Psoas muscle (tissue), 8 donors: ENCODE data around the gene HOXA13. TPM values are rescaled to one million over a fixed set of nuclear protein-coding genes. Genes with fewer than 3 reads are reported as not detected.

Experiments
- ATAC-seq, 4 donors: fragments of 200-7000 bp; cut with Tn5 transposase; one replicate each; pipeline ENCODE4 v1.9.1; 2020; ENCODE audit warnings: moderate library complexity in 3 of 4, mild to moderate bottlenecking in 2 of 4
- DNase-seq, 2 donors: peaks; one replicate each; pipeline ENCODE4 v3.0.0-alpha.2; 2020
- H3K27ac ChIP-seq: fragments of 200-600 bp; one replicate; pipeline ENCODE4 v1.8.0; 2022
- H3K27me3 ChIP-seq, 3 donors: fragments of 200-600 bp in 1 of 3; one replicate each; pipeline versions ENCODE4 v1.6.1 to v1.8.0; 2013 to 2022; ENCODE audit warnings: low read length in 2 of 3, mild to moderate bottlenecking in 2 of 3, moderate library complexity in 1 of 3; ENCODE audit not compliant: insufficient read depth in 3 of 3
- H3K36me3 ChIP-seq, 2 donors: fragments of 200-600 bp in 1 of 2; one replicate each; pipeline versions ENCODE4 v1.6.1 to v1.8.0; 2013 to 2022; ENCODE audit warnings: low read depth in 1 of 2, mild to moderate bottlenecking in 1 of 2, moderate library complexity in 1 of 2; ENCODE audit not compliant: insufficient read depth in 1 of 2
- H3K4me1 ChIP-seq: fragments of 200-600 bp; one replicate; pipeline ENCODE4 v1.8.0; 2022
- H3K4me3 ChIP-seq: fragments of 200-600 bp; one replicate; pipeline ENCODE4 v1.8.0; 2022; ENCODE audit warnings: mild to moderate bottlenecking
- H3K9me3 ChIP-seq: fragments of 200-600 bp; one replicate; pipeline ENCODE4 v1.8.0; 2022
- WGBS, 3 donors: extraction: QIAGEN DNeasy Blood & Tissue Kit; methylation state at CpG; one replicate each; pipeline versions ENCODE4 v1.1.6 to v1.1.7; 2013; 5-methylcytosine and 5-hydroxymethylcytosine counted together
- intact Hi-C, 2 donors: fragments of 100-400 bp; cut with DNase I; formaldehyde crosslinking; loops; one replicate each; pipeline versions ENCODE4 v1.11.0 to v1.14.2; 2022
- polyA plus RNA-seq, 3 donors: library from polyadenylated mRNA; stranded (reverse); fragments of 200-250 nt; gene quantifications; one replicate each; pipeline ENCODE4 v1.2.3, GENCODE V29; 2013
- total RNA-seq, 4 donors: library from RNA; stranded (reverse); fragmentation: NEBNext Ultra II Directional in 2 of 4; extraction: Animal tissue kit (Norgen Biotek cat#: 25700) in 2 of 4; gene quantifications; one replicate each; pipeline versions ENCODE4 v1.2.1 to v1.2.4, GENCODE V29; 2021 to 2023
- TF ChIP-seq, protein P1 (sequence below): fragments of 200-600 bp; IDR thresholded peaks from one replicate; pipeline ENCODE4 v1.8.0; 2022; ENCODE audit warnings: antibody characterized with exemption
- donor health status: healthy with polysubstance abuse.
- donor health status: DM: no; HTN: no; CAD: no; lungs with moderate emphysema.
- donor health status: Bipolar disorder and iron deficiency.
- donor health status: healthy.
- donor health status: DM: yes; HTN: yes; CAD: no.
- donor health status: DM: no; HTN: no; CAD: no.
- donor health status: DM: no; HTN: no; CAD: no.
- donor health status: DM: yes; HTN: yes; CAD: no.

HOXA13 gene
- total and polyA plus RNA-seq, 7 donors: 0.01 to 0.08 (median 0.06) TPM; not detected in 4

DNA sequence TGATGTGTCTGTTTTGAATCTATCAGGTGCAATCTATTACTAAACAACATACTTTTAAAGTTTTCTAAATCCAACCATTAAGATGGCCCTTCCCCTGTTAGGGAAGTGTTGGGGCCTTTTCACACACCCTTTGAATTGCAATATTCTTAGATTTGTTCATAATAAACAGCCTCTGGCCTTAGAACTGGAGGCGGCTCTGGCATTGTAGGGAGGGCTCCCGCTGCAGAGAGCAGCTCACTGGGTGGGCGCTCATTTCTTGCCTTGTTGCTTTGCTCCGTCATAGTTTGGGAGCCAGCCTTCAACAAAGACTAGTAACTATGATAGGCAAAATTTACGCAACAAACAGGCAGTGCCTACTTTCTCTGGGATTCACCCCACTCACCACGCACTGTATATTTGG lies 21.5 kb downstream of the HOXA13 start:
- intact Hi-C loops: no loop called here
- peak overlapping the region; percentile 92 for H3K27ac ChIP-seq
- H3K4me3 ChIP-seq: peak overlapping the region; percentile 79
- peaks cover 27% of the 10 kb centered on the region for H3K4me1 ChIP-seq
- 47 to 72% (median 66%) methylated on average over 6 of the region's 6 CpGs for WGBS, 3 donors
- no peaks in the 10 kb centered on the region for H3K36me3 ChIP-seq
- ATAC-seq (peak in 2 of 4 donors; percentile 19 to 37), DNase-seq (peak in 1 of 2 donors; percentile 54)
- TF ChIP-seq, protein P1, sequence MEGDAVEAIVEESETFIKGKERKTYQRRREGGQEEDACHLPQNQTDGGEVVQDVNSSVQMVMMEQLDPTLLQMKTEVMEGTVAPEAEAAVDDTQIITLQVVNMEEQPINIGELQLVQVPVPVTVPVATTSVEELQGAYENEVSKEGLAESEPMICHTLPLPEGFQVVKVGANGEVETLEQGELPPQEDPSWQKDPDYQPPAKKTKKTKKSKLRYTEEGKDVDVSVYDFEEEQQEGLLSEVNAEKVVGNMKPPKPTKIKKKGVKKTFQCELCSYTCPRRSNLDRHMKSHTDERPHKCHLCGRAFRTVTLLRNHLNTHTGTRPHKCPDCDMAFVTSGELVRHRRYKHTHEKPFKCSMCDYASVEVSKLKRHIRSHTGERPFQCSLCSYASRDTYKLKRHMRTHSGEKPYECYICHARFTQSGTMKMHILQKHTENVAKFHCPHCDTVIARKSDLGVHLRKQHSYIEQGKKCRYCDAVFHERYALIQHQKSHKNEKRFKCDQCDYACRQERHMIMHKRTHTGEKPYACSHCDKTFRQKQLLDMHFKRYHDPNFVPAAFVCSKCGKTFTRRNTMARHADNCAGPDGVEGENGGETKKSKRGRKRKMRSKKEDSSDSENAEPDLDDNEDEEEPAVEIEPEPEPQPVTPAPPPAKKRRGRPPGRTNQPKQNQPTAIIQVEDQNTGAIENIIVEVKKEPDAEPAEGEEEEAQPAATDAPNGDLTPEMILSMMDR: no peak
- peaks cover 0 to 22% (median 2%) of the 10 kb centered on the region in 3 donors for H3K27me3 ChIP-seq
- no peaks in the 10 kb centered on the region for H3K9me3 ChIP-seq

DNA sequence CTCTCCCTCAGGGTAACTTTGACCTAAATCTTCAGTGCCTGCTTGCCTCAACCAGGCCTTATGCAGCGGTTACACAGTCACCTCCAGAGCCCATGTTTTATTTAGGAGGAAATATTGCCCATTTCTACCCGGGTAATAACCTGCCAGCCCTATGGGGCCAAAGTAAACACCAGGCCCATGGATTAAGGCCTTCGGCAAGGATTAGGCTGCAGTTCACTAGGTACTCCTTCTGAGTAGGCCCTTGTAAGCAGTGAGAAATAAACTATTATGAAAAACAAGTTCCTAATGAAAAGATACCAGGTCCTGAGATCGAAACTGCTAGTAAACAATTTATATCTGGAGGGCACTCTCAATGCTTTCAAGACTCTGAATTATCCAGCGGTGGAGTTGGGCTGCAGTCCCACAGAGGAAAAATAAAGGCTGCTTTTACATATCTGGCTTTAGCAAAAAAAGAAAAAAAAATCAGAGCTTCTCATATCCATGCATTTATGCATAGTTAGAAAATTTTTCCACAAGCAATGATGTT lies 22.0 kb downstream of the HOXA13 start:
- Histone ChIP-seq H3K27me3 (peaks cover 0 to 17% (median 0%) of the 10 kb centered on the region in 3 donors), H3K4me3 (peak overlapping the region; percentile 79), H3K27ac (peak overlapping the region; percentile 92), H3K36me3 (no peaks in the 10 kb centered on the region), H3K4me1 (peaks cover 23% of the 10 kb centered on the region), H3K9me3 (no peaks in the 10 kb centered on the region)
- no peak for ATAC-seq
- intact Hi-C loops: no loop called here
- no peak for DNase-seq
- 43 to 52% (median 52%) methylated on average over 5 of the region's 5 CpGs for WGBS, 3 donors
- TF ChIP-seq, protein P1: no peak

- Histone ChIP-seq H3K9me3 (no peaks in the 10 kb centered on the region), H3K4me1 (peaks cover 23% of the 10 kb centered on the region), H3K4me3 (peak overlapping the region; percentile 79), H3K36me3 (no peaks in the 10 kb centered on the region), H3K27ac (peak overlapping the region; percentile 92), H3K27me3 (peaks cover 0 to 10% (median 0%) of the 10 kb centered on the region in 3 donors)
- TF ChIP-seq, protein P1: no peak
- intact Hi-C loops: no loop called here
- peak in 1 of 2 donors; percentile 70 for DNase-seq
- WGBS, 3 donors: 41 to 53% (median 46%) methylated on average over 22 of the region's 22 CpGs
- ATAC-seq: peak in 1 of 4 donors; percentile 4
These were observed 22.7 kb downstream of the HOXA13 start for GRCh38 chr7:27176962-27177794.

GRCh38 chr7:27176524-27176845 lies 23.4 kb downstream of the HOXA13 start:
- Histone ChIP-seq H3K27ac (peak overlapping the region; percentile 92), H3K4me1 (peaks cover 23% of the 10 kb centered on the region), H3K27me3 (peaks cover 0 to 4% (median 0%) of the 10 kb centered on the region in 3 donors), H3K4me3 (peak overlapping the region; percentile 79), H3K36me3 (no peaks in the 10 kb centered on the region), H3K9me3 (no peaks in the 10 kb centered on the region)
- ATAC-seq (no peak), DNase-seq (no peak)
- intact Hi-C loops: no loop called here
- TF ChIP-seq, protein P1: no peak
- 43 to 71% (median 54%) methylated on average over 3 of the region's 3 CpGs for WGBS, 3 donors
